H9 (cell line): ENCODE data around the gene SETBP1. TPM values are rescaled to one million over a fixed set of nuclear protein-coding genes. Genes with fewer than 3 reads are reported as not detected.

Source experiments
- DNase-seq: peaks from one replicate; pipeline ENCODE4 v3.0.0-alpha.2; 2017
- H2AFZ ChIP-seq: one replicate; pipeline ENCODE4 v1.6.1; 2013; ENCODE audit warnings: mild to moderate bottlenecking, low read length, control low read depth, moderate library complexity
- H2AK5ac ChIP-seq: 2 replicates; pipeline ENCODE4 v1.6.1; 2013; ENCODE audit warnings: low read length, control low read depth, mixed read lengths; ENCODE audit not compliant: insufficient read length
- H2BK120ac ChIP-seq: one replicate; pipeline ENCODE4 v1.6.1; 2013; ENCODE audit warnings: low read depth, mild to moderate bottlenecking, low read length, control low read depth, inconsistent platforms; ENCODE audit not compliant: poor library complexity, severe bottlenecking
- H2BK12ac ChIP-seq: 2 replicates; pipeline ENCODE4 v1.6.1; 2013; ENCODE audit warnings: low read length, control low read depth, mixed read lengths, low read depth; ENCODE audit not compliant: insufficient read length
- H2BK15ac ChIP-seq: 2 replicates; pipeline ENCODE4 v1.6.1; 2013; ENCODE audit warnings: low read depth, low read length, control low read depth
- H2BK20ac ChIP-seq: one replicate; pipeline ENCODE4 v1.6.1; 2013; ENCODE audit warnings: low read depth, mild to moderate bottlenecking, low read length, control low read depth, inconsistent platforms; ENCODE audit not compliant: poor library complexity, severe bottlenecking
- H2BK5ac ChIP-seq: 2 replicates; pipeline ENCODE4 v1.6.1; 2013; ENCODE audit warnings: low read length, control low read depth, mixed read lengths; ENCODE audit not compliant: insufficient read length
- H3K14ac ChIP-seq: 2 replicates; pipeline ENCODE4 v1.6.1; 2013; ENCODE audit warnings: low read length, control low read depth; ENCODE audit not compliant: insufficient read depth
- H3K18ac ChIP-seq: 2 replicates; pipeline ENCODE4 v1.6.1; 2013; ENCODE audit warnings: low read depth, mild to moderate bottlenecking, mixed read lengths, low read length, control low read depth; ENCODE audit not compliant: insufficient read length
- H3K23ac ChIP-seq: 2 replicates; pipeline ENCODE4 v1.6.1; 2013; ENCODE audit warnings: low read length, control low read depth, mixed read lengths, low read depth; ENCODE audit not compliant: insufficient read length
- H3K23me2 ChIP-seq: 2 replicates; pipeline ENCODE4 v1.6.1; 2013; ENCODE audit warnings: low read depth, mild to moderate bottlenecking, mixed read lengths, low read length, control low read depth; ENCODE audit not compliant: insufficient read length, poor library complexity, severe bottlenecking
- H3K27ac ChIP-seq: 2 replicates; pipeline ENCODE4 v1.5.1; 2013; ENCODE audit warnings: low read length, control low read depth, mixed read lengths, low read depth; ENCODE audit not compliant: insufficient read length
- H3K27me3 ChIP-seq: 2 replicates; pipeline ENCODE4 v1.6.1; 2013; ENCODE audit warnings: low read length, control low read depth, inconsistent platforms; ENCODE audit not compliant: insufficient read depth
- H3K4ac ChIP-seq: 2 replicates; pipeline ENCODE4 v1.6.1; 2013; ENCODE audit warnings: low read depth, mild to moderate bottlenecking, control low read depth, inconsistent platforms, low read length, moderate library complexity
- H3K4me1 ChIP-seq: 2 replicates; pipeline ENCODE4 v1.6.1; 2013; ENCODE audit warnings: low read length, control low read depth, inconsistent platforms; ENCODE audit not compliant: insufficient read depth
- H3K4me2 ChIP-seq: 2 replicates; pipeline ENCODE4 v1.6.1; 2013; ENCODE audit warnings: low read length, control low read depth, mixed read lengths; ENCODE audit not compliant: insufficient read length, insufficient read depth
- H3K56ac ChIP-seq: 2 replicates; pipeline ENCODE4 v1.6.1; 2013; ENCODE audit warnings: low read depth, mild to moderate bottlenecking, mixed read lengths, low read length, control low read depth; ENCODE audit not compliant: insufficient read length
- H3K79me1 ChIP-seq: 2 replicates; pipeline ENCODE4 v1.6.1; 2013; ENCODE audit warnings: low read depth, mild to moderate bottlenecking, moderate library complexity, low read length, control low read depth, inconsistent platforms; ENCODE audit not compliant: insufficient read depth, poor library complexity, severe bottlenecking
- H3K79me2 ChIP-seq: 2 replicates; pipeline ENCODE4 v1.6.1; 2013; ENCODE audit warnings: low read length, control low read depth, inconsistent platforms; ENCODE audit not compliant: insufficient read depth
- H3K9ac ChIP-seq: 2 replicates; pipeline ENCODE4 v1.6.1; 2013; ENCODE audit warnings: low read length, control low read depth, mixed read lengths; ENCODE audit not compliant: insufficient read length; ENCODE audit errors: extremely low read depth
- H3K9me3 ChIP-seq: one replicate; pipeline ENCODE4 v1.6.1; 2013; ENCODE audit warnings: low read depth, low read length, inconsistent platforms; ENCODE audit not compliant: control insufficient read depth
- H3T11ph ChIP-seq: one replicate; pipeline ENCODE4 v1.6.1; 2013; ENCODE audit warnings: mild to moderate bottlenecking, low read length, control low read depth, inconsistent platforms
- H4K20me1 ChIP-seq: one replicate; pipeline ENCODE4 v1.6.1; 2013; ENCODE audit not compliant: control insufficient read depth, insufficient read length, insufficient read depth
- H4K5ac ChIP-seq: 2 replicates; pipeline ENCODE4 v1.6.1; 2013; ENCODE audit warnings: low read depth, mild to moderate bottlenecking, mixed read lengths, low read length, control low read depth; ENCODE audit not compliant: insufficient read length
- H4K8ac ChIP-seq: replicated peaks from 2 replicates; pipeline ENCODE4 v1.6.1; 2013; ENCODE audit warnings: low read length, control low read depth, mixed read lengths, low read depth; ENCODE audit not compliant: insufficient read length
- H4K91ac ChIP-seq: 2 replicates; pipeline ENCODE4 v1.6.1; 2013; ENCODE audit warnings: low read depth, mild to moderate bottlenecking, moderate library complexity, mixed read lengths, low read length, control low read depth; ENCODE audit not compliant: insufficient read length
- H3K27ac Mint-ChIP-seq, 3 experiments: 2 replicates in 2 of 3; 3 replicates in 1 of 3; pipeline ENCODE4 v1.8.0; 2020 to 2021; ENCODE audit warnings: mixed read lengths in 3 of 3, mild to moderate bottlenecking in 1 of 3, moderate library complexity in 1 of 3
- H3K27me3 Mint-ChIP-seq: 2 replicates; pipeline ENCODE4 v1.8.0; 2021; ENCODE audit warnings: low read depth, mild to moderate bottlenecking, moderate library complexity, mixed read lengths
- H3K36me3 Mint-ChIP-seq, 3 experiments: 2 replicates in 2 of 3; 3 replicates in 1 of 3; pipeline ENCODE4 v1.8.0; 2020 to 2021; ENCODE audit warnings: low read depth in 3 of 3, mixed read lengths in 3 of 3; ENCODE audit not compliant: insufficient read depth in 1 of 3
- H3K4me1 Mint-ChIP-seq, 2 experiments: 2 replicates each; pipeline ENCODE4 v1.8.0; 2020; ENCODE audit warnings: mixed read lengths in 2 of 2
- H3K4me3 Mint-ChIP-seq, 2 experiments: 2 replicates in 1 of 2; 3 replicates in 1 of 2; pipeline ENCODE4 v1.8.0; 2020 to 2021; ENCODE audit warnings: mild to moderate bottlenecking in 2 of 2, mixed read lengths in 2 of 2, moderate library complexity in 1 of 2
- H3K9me3 Mint-ChIP-seq, 2 experiments: 2 replicates in 1 of 2; 3 replicates in 1 of 2; pipeline ENCODE4 v1.8.0; 2020; ENCODE audit warnings: mild to moderate bottlenecking in 2 of 2, mixed read lengths in 2 of 2, moderate library complexity in 1 of 2
- CTCF ChIP-seq: fragments of 200-600 bp; sonication (generic); conservative IDR thresholded peaks from 3 replicates; pipeline ENCODE4 v1.8.0; 2021; ENCODE audit warnings: antibody characterized with exemption, mild to moderate bottlenecking
- WGBS: extraction: QIAGEN DNeasy Blood & Tissue Kit; methylation state at CpG from one replicate; pipeline ENCODE4 v1.1.7; 2013; ENCODE audit warnings: missing lambda C conversion rate, low lambda C conversion rate, mixed read lengths; ENCODE audit not compliant: insufficient read length; ENCODE audit errors: extremely low coverage; 5-methylcytosine and 5-hydroxymethylcytosine counted together
- total RNA-seq: library from RNA; stranded (reverse); gene quantifications from 2 replicates; pipeline ENCODE4 v1.2.1, GENCODE V29; 2021

The SETBP1 gene
- total RNA-seq, 1 experiment from 2014 or later, result 4.6 TPM

DNA sequence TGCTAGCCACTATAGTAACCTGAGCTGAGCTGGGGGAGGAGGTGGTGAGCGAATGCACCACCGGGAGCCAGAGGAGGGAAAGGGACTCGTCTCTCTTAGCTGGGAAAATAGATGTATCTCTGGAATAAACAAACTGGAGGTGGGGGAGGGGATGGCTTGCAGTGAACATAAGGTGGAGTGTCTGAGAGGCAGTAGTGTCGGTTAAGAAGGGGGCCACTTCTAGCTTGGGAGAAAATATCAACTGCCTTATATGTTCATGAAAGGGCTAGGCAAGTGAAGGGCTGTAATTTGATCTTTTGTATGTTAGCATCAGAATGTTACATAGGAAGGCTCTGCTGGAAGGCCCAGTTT is 2.2 kb downstream of the SETBP1 start:
- H3K9me3 ChIP-seq, result no peaks in the 10 kb centered on the region
- no peak for TF ChIP-seq CTCF
- Mint-ChIP-seq H3K36me3 (no peaks in the 10 kb centered on the region), H3K4me3 (no peak overlapping the region), H3K4me1 (peaks cover 8% of the 10 kb centered on the region in 2 experiments; a peak in 2 of 4 replicates), H3K27me3 (peaks cover 11% of the 10 kb centered on the region), H3K9me3 (no peaks in the 10 kb centered on the region), H3K27ac (no peak overlapping the region)
- no peak overlapping the region for H3K56ac ChIP-seq
- no peak overlapping the region for H2BK12ac ChIP-seq
- no peak overlapping the region for H3K4ac ChIP-seq
- H2AK5ac ChIP-seq, result no peak overlapping the region
- H3T11ph ChIP-seq, result no peak overlapping the region
- H4K20me1 ChIP-seq, result no peaks in the 10 kb centered on the region
- H4K5ac ChIP-seq, result no peak overlapping the region
- H3K27me3 ChIP-seq, result peaks cover 9% of the 10 kb centered on the region; the same call in 1 of the 2 replicates
- no peak overlapping the region for H4K8ac ChIP-seq
- no peak overlapping the region for H3K27ac ChIP-seq
- peaks cover 3% of the 10 kb centered on the region for H3K79me1 ChIP-seq
- H2BK120ac ChIP-seq, result no peak overlapping the region
- H3K14ac ChIP-seq, result no peak overlapping the region
- peak; percentile 68 for DNase-seq
- no peak overlapping the region for H2BK15ac ChIP-seq
- H3K23ac ChIP-seq, result no peak overlapping the region
- H3K9ac ChIP-seq, result no peak overlapping the region
- WGBS, result no CpG with 5 or more reads among the region's 4 CpGs
- peaks cover 4% of the 10 kb centered on the region; the same call in 1 of the 2 replicates for H3K4me1 ChIP-seq
- H4K91ac ChIP-seq, result no peak overlapping the region
- H3K79me2 ChIP-seq, result no peaks in the 10 kb centered on the region
- H2BK20ac ChIP-seq, result no peak overlapping the region
- no peak overlapping the region for H3K18ac ChIP-seq
- H3K4me2 ChIP-seq, result peak overlapping the region; percentile 82
- H3K23me2 ChIP-seq, result peaks cover 12% of the 10 kb centered on the region
- no peak overlapping the region for H2BK5ac ChIP-seq
- H2AFZ ChIP-seq, result no peak overlapping the region
